HEK293T (cell line): Measurements from ENCODE around the gene ANKRD29.

Source experiments
- ARNT ChIP-seq: fragments of 450-650 bp; IDR thresholded peaks from 2 replicates; pipeline ENCODE4 v1.6.1; 2017; ENCODE audit warnings: mild to moderate bottlenecking
- BHLHE40 ChIP-seq: fragments of 450-650 bp; IDR thresholded peaks from 2 replicates; pipeline ENCODE4 v1.6.1; 2016; ENCODE audit warnings: mild to moderate bottlenecking, moderate library complexity, borderline replicate concordance
- FOXA1 ChIP-seq: fragments of 450-650 bp; IDR thresholded peaks from 2 replicates; pipeline ENCODE4 v1.6.1; 2016; ENCODE audit warnings: mild to moderate bottlenecking
- FOXM1 ChIP-seq: fragments of 450-650 bp; IDR thresholded peaks from 2 replicates; pipeline ENCODE4 v1.6.1; 2017; ENCODE audit warnings: mild to moderate bottlenecking, borderline replicate concordance
- L3MBTL2 ChIP-seq: fragments of 450-650 bp; conservative IDR thresholded peaks from 2 replicates; pipeline ENCODE4 v1.6.1; 2016; ENCODE audit warnings: mild to moderate bottlenecking
- TARDBP ChIP-seq: fragments of 450-650 bp; IDR thresholded peaks from 2 replicates; pipeline ENCODE4 v1.6.1; 2016

DNA sequence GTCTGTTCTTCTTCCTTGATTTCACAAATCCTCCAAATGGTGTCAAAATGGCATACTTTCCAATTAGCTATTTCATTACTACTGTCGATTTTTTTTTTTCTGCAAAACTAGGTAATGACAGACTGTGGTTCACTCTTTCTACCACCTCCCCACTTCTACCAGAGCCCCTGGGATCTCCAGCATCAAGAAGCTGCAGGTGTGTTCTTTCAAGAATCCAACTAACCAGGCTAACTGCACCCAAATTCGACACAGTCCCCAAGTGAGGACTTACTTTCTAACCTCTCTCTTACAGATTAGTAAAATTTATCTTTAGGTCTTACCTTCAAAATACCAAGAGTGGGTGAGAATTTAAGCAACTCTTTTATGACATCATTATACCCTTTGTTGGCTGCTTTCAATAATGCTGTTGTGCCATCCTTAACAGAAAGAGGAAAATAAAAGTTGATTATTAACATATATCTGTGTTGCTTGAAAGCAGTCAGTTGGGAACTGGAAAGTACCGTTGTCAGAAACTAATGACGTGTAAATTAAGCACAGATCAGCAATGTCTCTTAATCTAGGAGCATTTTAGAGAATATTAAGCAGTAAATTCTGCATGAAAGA is 45.2 kb downstream of the ANKRD29 start:
- TF ChIP-seq TARDBP = no peak
- TF ChIP-seq FOXA1 = no peak
- TF ChIP-seq BHLHE40 = no peak
- TF ChIP-seq L3MBTL2 = no peak
- TF ChIP-seq FOXM1 = no peak
- no peak for TF ChIP-seq ARNT
